ENCODE measurements around the gene WDR88. TPM values are rescaled to one million over a fixed set of nuclear protein-coding genes. Genes with fewer than 3 reads are reported as not detected.

Gene WDR88
- total and polyA plus RNA-seq, 2 experiments from 2014 or later = not detected

- ATAC-seq = no peak
Observed at GRCh38 chr19:33130433-33130832, 1.5 kb upstream of the WDR88 start.

More at GRCh38 chr19:33130433-33130832, 1.5 kb upstream of the WDR88 start:
- Histone ChIP-seq H3K4me1 (ENCODE audit: insufficient read depth) (peaks cover 5% of the 10 kb centered on the region), H3K4me3 (no peak overlapping the region), H3K4me2 (no peak overlapping the region), H3K36me3 (ENCODE audit: insufficient read depth) (peaks cover 3% of the 10 kb centered on the region; the same call in 1 of the 2 replicates), H3K27ac (ENCODE audit: low read depth) (no peak overlapping the region), H3K9me2 (ENCODE audit: insufficient read depth) (no peaks in the 10 kb centered on the region), H3K79me2 (replicated peaks; ENCODE audit: insufficient read depth) (no peaks in the 10 kb centered on the region), H2AFZ (no peak overlapping the region), H3K27me3 (ENCODE audit: insufficient read depth) (no peaks in the 10 kb centered on the region), H3F3A (replicated peaks; ENCODE audit: low read depth) (no peaks in the 10 kb centered on the region; the same call in 1 of the 2 replicates), H4K20me1 (replicated peaks; ENCODE audit: insufficient read depth) (no peaks in the 10 kb centered on the region)
- Mint-ChIP-seq H3K27ac (no peak overlapping the region), H3K36me3 (ENCODE audit: low read depth) (peaks cover 26% of the 10 kb centered on the region), H3K9me3 (no peaks in the 10 kb centered on the region; the same call in 2 of the 3 replicates), H3K4me3 (no peak overlapping the region), H3K27me3 (ENCODE audit: insufficient read depth, low read depth, poor library complexity) (peaks cover 11% of the 10 kb centered on the region), H3K4me1 (peaks cover 6% of the 10 kb centered on the region; the same call in 2 of the 3 replicates)
- DNase-seq (ENCODE audit: low spot score) = no peak
- no peak for TF ChIP-seq ETS1 (IDR thresholded peaks at IDR 0.05)
- no peak for TF ChIP-seq STAT1 (IDR thresholded peaks at IDR 0.05; ENCODE audit: unreplicated experiment)
- no peak for TF ChIP-seq EZH2phosphoT487 (IDR thresholded peaks at IDR 0.05; ENCODE audit: unreplicated experiment)
- no peak for TF ChIP-seq ZNF114 (CRISPR knock-in tag; IDR thresholded peaks at IDR 0.05)
- TF ChIP-seq CREB1 (CRISPR knock-in tag; IDR thresholded peaks at IDR 0.05; ENCODE audit: low read depth) = no peak
- TF ChIP-seq REST (IDR thresholded peaks at IDR 0.05; ENCODE audit: unreplicated experiment) = no peak
- TF ChIP-seq JUNB (IDR thresholded peaks at IDR 0.05; ENCODE audit: unreplicated experiment) = no peak
- no peak for TF ChIP-seq POLR2AphosphoS5 (IDR thresholded peaks at IDR 0.05; ENCODE audit: low read depth)
- TF ChIP-seq NANOG (IDR thresholded peaks at IDR 0.05; ENCODE audit: borderline replicate concordance) = no peak
- TF ChIP-seq CTCF (conservative IDR thresholded peaks at IDR 0.05; ENCODE audit: low read depth in 2 of 2) = no peak
- no peak for TF ChIP-seq ZNF331 (CRISPR knock-in tag; IDR thresholded peaks at IDR 0.05; ENCODE audit: low read depth)
- TF ChIP-seq ZNF462 (CRISPR knock-in tag; IDR thresholded peaks at IDR 0.05) = no peak
